Gastroesophageal sphincter (tissue), 4 donors: ENCODE measurements around the gene SAC3D1. TPM values are rescaled to one million over a fixed set of nuclear protein-coding genes. Genes with fewer than 3 reads are reported as not detected.
"Not testable (repeated sequence)": the region's sequence is repeated elsewhere in the genome, so short reads cannot be mapped to it uniquely, and the experiment has no call there.

Experiments used
- ATAC-seq: fragments of 150-250 bp; one replicate; pipeline ENCODE4 v1.9.1; 2016; ENCODE audit warnings: mild to moderate bottlenecking, moderate library complexity
- H3K27ac ChIP-seq, 4 donors: fragments of 200-600 bp; sonication (generic) in 3 of 4; 1 replicate in 3 of 4; 2 replicates in 1 of 4; pipeline ENCODE4 v1.5.1; 2016 to 2019
- H3K27me3 ChIP-seq: fragments of 200-600 bp; sonication (generic); one replicate; pipeline ENCODE4 v1.5.1; 2019
- H3K36me3 ChIP-seq, 2 donors: fragments of 200-600 bp; sonication (generic); one replicate each; pipeline ENCODE4 v1.5.1; 2019; ENCODE audit warnings: control low read depth in 1 of 2
- H3K4me1 ChIP-seq, 3 donors: fragments of 200-600 bp; sonication (generic); 1 replicate in 2 of 3; 2 replicates in 1 of 3; pipeline ENCODE4 v1.5.1; 2016 to 2019; ENCODE audit warnings: control low read depth in 2 of 3
- H3K4me3 ChIP-seq, 2 donors: fragments of 200-600 bp; sonication (generic); one replicate each; pipeline ENCODE4 v1.5.1; 2019; ENCODE audit warnings: mild to moderate bottlenecking in 1 of 2, moderate library complexity in 1 of 2
- H3K9me3 ChIP-seq, 3 donors: fragments of 200-600 bp; sonication (generic); one replicate each; pipeline ENCODE4 v1.5.1; 2017 to 2019; ENCODE audit warnings: control low read depth in 2 of 3
- EP300 ChIP-seq: sonication (generic); formaldehyde crosslinking; IDR thresholded peaks from one replicate; pipeline ENCODE4 v1.6.1; 2017; ENCODE audit warnings: antibody characterized with exemption, mild to moderate bottlenecking
- POLR2A ChIP-seq, 2 donors: fragments of 450-650 bp; IDR thresholded peaks; one replicate each; pipeline ENCODE4 v1.6.1; 2017; ENCODE audit warnings: antibody characterized with exemption in 2 of 2, mild to moderate bottlenecking in 2 of 2, moderate library complexity in 1 of 2
- POLR2AphosphoS5 ChIP-seq: sonication (generic); formaldehyde crosslinking; IDR thresholded peaks from one replicate; pipeline ENCODE4 v1.6.1; 2017; ENCODE audit warnings: antibody characterized with exemption
- WGBS, 2 donors: methylation state at CpG; one replicate each; pipeline ENCODE4 v1.1.5; 2018; ENCODE audit warnings: low coverage in 1 of 2; 5-methylcytosine and 5-hydroxymethylcytosine counted together
- total RNA-seq, 4 donors: library from RNA; depleted of rRNA; stranded (reverse); fragments of >200 nt; gene quantifications; one replicate each; pipeline ENCODE4 v1.1.0, GENCODE V29; 2016
- TF ChIP-seq, protein P1 (sequence below), 4 experiments: fragments of 200-600 bp in 2 of 4; fragments of 450-650 bp in 2 of 4; sonication (generic) in 1 of 4; IDR thresholded peaks; one replicate each; pipeline ENCODE4 v1.5.1; 2017 to 2019; ENCODE audit warnings: antibody characterized with exemption in 4 of 4, mild to moderate bottlenecking in 2 of 4, moderate library complexity in 2 of 4

The SAC3D1 gene
- total RNA-seq, 4 donors from 2014 or later: 4.7 to 13.6 (median 12.7) TPM

DNA sequence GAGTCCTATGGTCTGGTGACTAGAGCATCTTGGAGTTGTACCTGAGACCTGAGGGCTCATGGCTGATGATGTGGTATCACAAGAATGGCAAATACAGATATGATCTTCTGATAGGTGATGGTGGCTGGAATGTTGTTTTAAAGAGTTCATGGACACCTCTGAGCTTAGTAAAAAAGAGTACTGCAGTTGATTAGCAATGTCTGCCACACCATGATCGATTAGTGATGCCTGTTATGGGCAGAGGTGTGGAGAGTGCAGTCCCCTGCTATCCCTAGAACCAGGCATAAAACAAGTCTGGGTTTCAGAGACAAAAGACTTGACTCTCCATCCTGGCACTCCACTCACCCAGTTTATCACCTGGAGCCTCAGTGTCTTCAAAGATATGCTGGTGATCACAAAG is 42.9 kb upstream of the SAC3D1 start:
- Histone ChIP-seq H3K4me3 (no peak overlapping the region), H3K9me3 (no peaks in the 10 kb centered on the region), H3K36me3 (no peaks in the 10 kb centered on the region), H3K4me1 (peaks cover 0 to 22% (median 0%) of the 10 kb centered on the region in 3 donors), H3K27ac (no peak overlapping the region), H3K27me3 (no peaks in the 10 kb centered on the region)
- TF ChIP-seq POLR2A (IDR thresholded peaks at IDR 0.05) (no peak), POLR2AphosphoS5 (no peak), EP300 (no peak)
- TF ChIP-seq, protein P1, sequence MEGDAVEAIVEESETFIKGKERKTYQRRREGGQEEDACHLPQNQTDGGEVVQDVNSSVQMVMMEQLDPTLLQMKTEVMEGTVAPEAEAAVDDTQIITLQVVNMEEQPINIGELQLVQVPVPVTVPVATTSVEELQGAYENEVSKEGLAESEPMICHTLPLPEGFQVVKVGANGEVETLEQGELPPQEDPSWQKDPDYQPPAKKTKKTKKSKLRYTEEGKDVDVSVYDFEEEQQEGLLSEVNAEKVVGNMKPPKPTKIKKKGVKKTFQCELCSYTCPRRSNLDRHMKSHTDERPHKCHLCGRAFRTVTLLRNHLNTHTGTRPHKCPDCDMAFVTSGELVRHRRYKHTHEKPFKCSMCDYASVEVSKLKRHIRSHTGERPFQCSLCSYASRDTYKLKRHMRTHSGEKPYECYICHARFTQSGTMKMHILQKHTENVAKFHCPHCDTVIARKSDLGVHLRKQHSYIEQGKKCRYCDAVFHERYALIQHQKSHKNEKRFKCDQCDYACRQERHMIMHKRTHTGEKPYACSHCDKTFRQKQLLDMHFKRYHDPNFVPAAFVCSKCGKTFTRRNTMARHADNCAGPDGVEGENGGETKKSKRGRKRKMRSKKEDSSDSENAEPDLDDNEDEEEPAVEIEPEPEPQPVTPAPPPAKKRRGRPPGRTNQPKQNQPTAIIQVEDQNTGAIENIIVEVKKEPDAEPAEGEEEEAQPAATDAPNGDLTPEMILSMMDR (IDR thresholded peaks at IDR 0.05): no peak
- no peak for ATAC-seq
- 40 to 90% methylated on average over 1 of the region's 1 CpG for WGBS, 2 donors

DNA sequence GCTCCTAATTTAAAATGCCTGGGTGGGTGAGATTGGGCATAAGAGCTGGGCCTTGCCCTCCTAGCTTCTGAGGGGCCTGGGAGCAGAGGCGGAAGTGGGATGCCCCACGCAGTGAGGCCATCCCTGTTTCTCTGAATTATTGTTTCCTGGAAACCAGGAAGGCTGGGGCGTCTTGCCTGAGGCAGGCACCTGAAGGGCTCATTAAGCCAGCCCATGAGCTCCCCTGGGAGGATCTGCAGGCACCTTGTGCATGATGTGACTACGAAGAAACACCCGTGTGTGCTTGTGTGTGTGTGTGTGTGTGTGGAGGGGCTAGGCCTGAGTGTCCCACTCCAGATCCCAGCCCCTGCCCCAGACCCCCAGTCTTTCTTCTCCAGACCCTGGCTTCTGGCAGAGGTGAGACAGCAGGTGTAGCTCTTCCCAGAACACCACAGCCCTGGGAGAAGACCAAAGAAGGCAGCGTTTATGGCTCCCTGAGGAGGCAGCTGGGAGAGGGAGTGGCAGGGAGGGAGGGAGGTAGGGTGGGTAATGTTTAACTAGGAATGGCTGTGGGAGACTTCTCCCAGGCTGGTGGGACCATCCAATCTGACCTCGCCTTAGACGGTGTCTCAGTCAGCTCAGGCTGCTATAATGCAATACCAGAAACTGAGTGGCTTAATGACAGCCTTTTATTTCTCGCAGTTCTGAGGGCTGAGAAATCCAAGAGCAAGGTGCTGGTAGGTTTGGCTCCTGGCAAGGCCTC is 42.1 kb upstream of the SAC3D1 start:
- Histone ChIP-seq H3K27me3 (no peaks in the 10 kb centered on the region), H3K4me3 (no peak overlapping the region), H3K9me3 (no peaks in the 10 kb centered on the region), H3K4me1 (peaks cover 0 to 22% (median 0%) of the 10 kb centered on the region in 3 donors), H3K27ac (no peak overlapping the region), H3K36me3 (no peaks in the 10 kb centered on the region)
- TF ChIP-seq EP300 (no peak), POLR2A (IDR thresholded peaks at IDR 0.05) (no peak), POLR2AphosphoS5 (no peak)
- TF ChIP-seq, protein P1 (IDR thresholded peaks at IDR 0.05): no peak
- 48 to 67% methylated on average over 1 to 2 of the region's 9 CpGs for WGBS, 2 donors
- ATAC-seq: no peak

DNA sequence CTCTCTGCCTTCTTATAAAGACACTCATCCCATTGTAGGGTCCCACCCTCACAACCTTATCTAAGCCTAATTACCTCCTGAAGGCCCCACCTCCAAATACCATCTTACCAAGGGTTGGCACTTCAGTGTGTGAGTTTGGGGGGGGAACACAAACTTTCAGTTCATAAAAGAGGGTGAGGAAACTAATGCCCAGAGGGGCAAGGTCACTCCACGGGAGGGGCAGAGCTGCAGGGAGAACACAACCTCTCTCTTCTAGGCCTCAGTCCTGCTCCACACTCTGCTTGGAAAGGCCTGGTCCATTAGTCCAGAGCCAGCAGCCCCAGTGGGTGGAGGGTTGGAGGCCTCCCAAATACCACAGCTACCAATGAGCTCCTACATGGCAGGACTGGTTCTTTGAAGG is 41.5 kb upstream of the SAC3D1 start:
- Histone ChIP-seq H3K27ac (no peak overlapping the region), H3K4me1 (peaks cover 0 to 22% (median 0%) of the 10 kb centered on the region in 3 donors), H3K27me3 (no peaks in the 10 kb centered on the region), H3K9me3 (no peaks in the 10 kb centered on the region), H3K36me3 (no peaks in the 10 kb centered on the region), H3K4me3 (no peak overlapping the region)
- no CpG with 5 or more reads among the region's 1 CpG for WGBS, 2 donors
- ATAC-seq: no peak
- TF ChIP-seq, protein P1 (IDR thresholded peaks at IDR 0.05): no peak
- TF ChIP-seq EP300: no peak
- no peak for TF ChIP-seq POLR2A (IDR thresholded peaks at IDR 0.05)
- no peak for TF ChIP-seq POLR2AphosphoS5

DNA sequence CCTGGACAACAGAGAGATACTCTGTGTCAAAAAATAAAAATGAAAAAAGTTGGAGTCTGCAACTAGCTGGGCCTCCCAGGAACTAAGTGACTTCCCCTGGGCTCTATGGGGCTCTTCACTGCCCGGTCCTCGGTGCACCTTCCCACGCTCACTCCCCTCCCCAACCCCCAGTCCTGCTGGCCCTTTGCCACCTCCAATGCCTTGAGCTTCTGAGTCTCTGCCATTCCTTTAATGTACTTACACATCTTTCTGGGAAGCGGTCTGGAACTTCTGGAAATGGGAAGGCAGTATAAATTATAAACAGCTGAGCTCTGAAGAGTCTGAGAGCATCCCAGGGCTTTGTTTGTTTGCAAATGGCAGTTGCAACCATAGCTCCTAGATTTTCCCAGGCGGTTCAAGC is 38.3 kb upstream of the SAC3D1 start:
- Histone ChIP-seq H3K36me3 (no peaks in the 10 kb centered on the region), H3K9me3 (no peaks in the 10 kb centered on the region), H3K27ac (no peak overlapping the region), H3K4me1 (no peaks in the 10 kb centered on the region), H3K4me3 (no peak overlapping the region), H3K27me3 (no peaks in the 10 kb centered on the region)
- no peak for TF ChIP-seq POLR2A (IDR thresholded peaks at IDR 0.05)
- no peak for TF ChIP-seq EP300
- TF ChIP-seq POLR2AphosphoS5: no peak
- WGBS, 2 donors: 39 to 42% methylated on average over 4 of the region's 5 CpGs
- ATAC-seq: no peak

DNA sequence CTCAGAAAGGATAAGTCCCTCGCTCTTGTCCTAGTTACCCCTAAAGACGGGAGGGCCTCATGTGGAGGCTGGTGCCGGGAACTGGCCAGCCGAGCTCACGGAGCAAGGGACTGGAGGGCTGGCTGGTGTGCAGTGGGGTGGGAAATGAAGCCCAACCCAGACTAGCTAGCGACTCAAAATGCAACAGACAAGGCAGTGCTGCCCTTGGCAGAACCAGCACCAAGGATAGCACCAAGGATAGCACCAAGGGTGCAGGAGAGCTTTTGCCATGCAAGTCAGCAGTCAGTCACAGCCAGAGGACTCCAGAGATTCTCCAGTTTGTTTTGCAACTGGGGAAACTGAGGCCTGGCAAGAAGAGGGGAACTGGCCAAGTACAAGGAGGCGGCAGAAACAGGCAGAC is 37.7 kb upstream of the SAC3D1 start:
- ATAC-seq: no peak
- no peaks in the 10 kb centered on the region for H3K27me3 ChIP-seq
- H3K36me3 ChIP-seq: no peaks in the 10 kb centered on the region
- H3K4me1 ChIP-seq: no peaks in the 10 kb centered on the region
- 48 to 80% methylated on average over 2 of the region's 7 CpGs for WGBS, 2 donors
- no peak overlapping the region for H3K27ac ChIP-seq
- H3K9me3 ChIP-seq: no peaks in the 10 kb centered on the region
- H3K4me3 ChIP-seq: no peak overlapping the region
- TF ChIP-seq POLR2A (IDR thresholded peaks at IDR 0.05) (no peak), EP300 (no peak)
- TF ChIP-seq, protein P1 (IDR thresholded peaks at IDR 0.05): no peak

DNA sequence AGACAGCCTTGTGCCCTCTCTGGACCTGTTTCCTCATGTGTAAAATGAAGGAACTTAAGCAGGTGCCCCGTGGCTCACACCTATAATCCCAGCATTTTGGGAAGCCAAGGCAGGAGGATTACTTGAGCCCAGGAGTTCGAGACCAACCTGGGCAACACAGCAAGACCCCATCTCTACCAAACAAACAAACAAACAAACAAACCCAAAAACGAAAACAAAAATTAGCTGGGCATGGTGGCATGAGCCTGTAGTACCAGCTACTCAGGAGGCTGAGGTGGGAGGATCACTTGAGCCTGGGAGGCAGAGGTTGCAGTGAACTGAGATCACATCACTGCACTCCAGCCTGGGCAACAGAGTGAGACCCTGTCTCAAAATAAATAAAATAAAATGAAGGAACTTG is 37.0 kb upstream of the SAC3D1 start:
- H3K36me3 ChIP-seq, H3K27ac ChIP-seq, H3K9me3 ChIP-seq, ATAC-seq, H3K4me1 ChIP-seq, H3K27me3 ChIP-seq, H3K4me3 ChIP-seq: not testable (repeated sequence)
- 17 to 43% methylated on average over 1 of the region's 3 CpGs for WGBS, 2 donors
